Transverse colon (tissue), 4 donors: ENCODE data around the gene NFIC.

Source experiments
- POLR2A ChIP-seq: fragments of 450-650 bp; IDR thresholded peaks from one replicate; pipeline ENCODE4 v1.6.1; 2016; ENCODE audit warnings: antibody characterized with exemption, mild to moderate bottlenecking, moderate library complexity
- POLR2AphosphoS5 ChIP-seq, 3 donors: sonication (generic); formaldehyde crosslinking; IDR thresholded peaks; one replicate each; pipeline ENCODE4 v1.6.1; 2016; ENCODE audit warnings: antibody characterized with exemption in 3 of 3
- TF ChIP-seq, protein P1 (sequence below), 5 experiments: fragments of 200-600 bp in 3 of 5; fragments of 450-650 bp in 2 of 5; sonication (generic) in 3 of 5; IDR thresholded peaks; 1 replicate in 2 of 5; 2 replicates in 3 of 5; pipeline ENCODE4 v1.5.1; 2016 to 2017; ENCODE audit warnings: antibody characterized with exemption in 5 of 5, inconsistent platforms in 3 of 5, mild to moderate bottlenecking in 2 of 5, moderate library complexity in 1 of 5

GRCh38 chr19:3398900-3399278 lies 32.5 kb downstream of the NFIC start:
- TF ChIP-seq, protein P1, sequence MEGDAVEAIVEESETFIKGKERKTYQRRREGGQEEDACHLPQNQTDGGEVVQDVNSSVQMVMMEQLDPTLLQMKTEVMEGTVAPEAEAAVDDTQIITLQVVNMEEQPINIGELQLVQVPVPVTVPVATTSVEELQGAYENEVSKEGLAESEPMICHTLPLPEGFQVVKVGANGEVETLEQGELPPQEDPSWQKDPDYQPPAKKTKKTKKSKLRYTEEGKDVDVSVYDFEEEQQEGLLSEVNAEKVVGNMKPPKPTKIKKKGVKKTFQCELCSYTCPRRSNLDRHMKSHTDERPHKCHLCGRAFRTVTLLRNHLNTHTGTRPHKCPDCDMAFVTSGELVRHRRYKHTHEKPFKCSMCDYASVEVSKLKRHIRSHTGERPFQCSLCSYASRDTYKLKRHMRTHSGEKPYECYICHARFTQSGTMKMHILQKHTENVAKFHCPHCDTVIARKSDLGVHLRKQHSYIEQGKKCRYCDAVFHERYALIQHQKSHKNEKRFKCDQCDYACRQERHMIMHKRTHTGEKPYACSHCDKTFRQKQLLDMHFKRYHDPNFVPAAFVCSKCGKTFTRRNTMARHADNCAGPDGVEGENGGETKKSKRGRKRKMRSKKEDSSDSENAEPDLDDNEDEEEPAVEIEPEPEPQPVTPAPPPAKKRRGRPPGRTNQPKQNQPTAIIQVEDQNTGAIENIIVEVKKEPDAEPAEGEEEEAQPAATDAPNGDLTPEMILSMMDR (IDR thresholded peaks at IDR 0.05), result no peak
- no peak for TF ChIP-seq POLR2A
- no peak for TF ChIP-seq POLR2AphosphoS5 (IDR thresholded peaks at IDR 0.05)
